OCI-LY1 (cell line): ENCODE results near the gene MACROH2A2.

ENCODE experiments used
- CTCF ChIP-seq: fragments of 200-600 bp; sonication (generic), shearing (Covaris generic); IDR thresholded peaks from 2 replicates; pipeline ENCODE4 v1.5.1; 2017; ENCODE audit warnings: mild to moderate bottlenecking, antibody characterized with exemption, low read length, moderate library complexity, mixed read lengths
- EZH2 ChIP-seq: fragments of 200-600 bp; sonication (generic), shearing (Covaris generic); IDR thresholded peaks from 2 replicates; pipeline ENCODE4 v1.8.0; 2017; ENCODE audit warnings: borderline replicate concordance, mixed run types, mild to moderate bottlenecking, antibody characterized with exemption, low read length, moderate library complexity, mixed read lengths

- TF ChIP-seq CTCF (no peak), EZH2 (no peak)
These were observed 21.5 kb downstream of the MACROH2A2 start for GRCh38 chr10:70074165-70074564.
